ENCODE measurements around the gene TERF2IP. TPM values are rescaled to one million over a fixed set of nuclear protein-coding genes. Genes with fewer than 3 reads are reported as not detected.

Gene TERF2IP
- total and polyA plus RNA-seq, 2 of the 13 experiments (the other 11 are each of a cell fraction or from before 2014, with no cell fraction given) = 26.4 to 50.2 TPM

- TF ChIP-seq ZNF274 (CRISPR knock-in tag; IDR thresholded peaks at IDR 0.05) = peak; percentile 90
- TF ChIP-seq SIN3A (IDR thresholded peaks at IDR 0.05; ENCODE audit: borderline replicate concordance, low read depth, low read length) = peak; percentile 97
- no peak; the same call in 1 of the 2 replicates for TF ChIP-seq ZNF616 (CRISPR knock-in tag; IDR thresholded peaks at IDR 0.05; ENCODE audit: low read depth)
- TF ChIP-seq HNF1B (CRISPR knock-in tag; IDR thresholded peaks at IDR 0.05) = peak; percentile 90; the same call in 1 of the 2 replicates
- TF ChIP-seq ZHX2 (IDR thresholded peaks at IDR 0.05; ENCODE audit: low read depth) = peak; percentile 53; the same call in 1 of the 2 replicates
- TF ChIP-seq ZHX2 (CRISPR knock-in tag; IDR thresholded peaks at IDR 0.05; ENCODE audit: borderline replicate concordance) = peak; percentile 40
- TF ChIP-seq RNF2 (conservative IDR thresholded peaks at IDR 0.05; ENCODE audit: low read depth) = no peak; the same call in 1 of the 2 replicates
- peak; percentile 44; the same call in 1 of the 2 replicates for TF ChIP-seq ZNF3 (CRISPR knock-in tag; IDR thresholded peaks at IDR 0.05)
- no peak for TF ChIP-seq ZNF282 (IDR thresholded peaks at IDR 0.05; ENCODE audit: partially characterized antibody)
- no peak for TF ChIP-seq FOXM1 (CRISPR knock-in tag; IDR thresholded peaks at IDR 0.05)
- 0 out of 2 replicates have a peak, but pooled peaks have one; percentile 45 for TF ChIP-seq CENPT (CRISPR knock-in tag; IDR thresholded peaks at IDR 0.05; ENCODE audit: low read depth)
- TF ChIP-seq E2F5 (CRISPR knock-in tag; conservative IDR thresholded peaks at IDR 0.05) = 0 out of 2 replicates have a peak, but pooled peaks have one; percentile 26
- 0 out of 2 replicates have a peak, but pooled peaks have one; percentile 25 for TF ChIP-seq ATF6 (CRISPR knock-in tag; conservative IDR thresholded peaks at IDR 0.05)
- TF ChIP-seq ZNF598 (CRISPR knock-in tag; IDR thresholded peaks at IDR 0.05; ENCODE audit: borderline replicate concordance) = peak; percentile 89; the same call in 1 of the 2 replicates
- no peak for TF ChIP-seq ZBTB34 (CRISPR knock-in tag; IDR thresholded peaks at IDR 0.05)
- TF ChIP-seq ZNF354B (CRISPR knock-in tag; IDR thresholded peaks at IDR 0.05) = no peak
Observed at GRCh38 chr16:75647492-75648264, at the start of gene TERF2IP, which contains the start of gene KARS1 (continued).

Data from HepG2 (cell line).